DMS79 treated with DMSO at 0.1 percent for 48 hours (cell line): ENCODE data around the gene EDDM13.
"Not testable (repeated sequence)": the region's sequence is repeated elsewhere in the genome, so short reads cannot be mapped to it uniquely, and the experiment has no call there.

Source experiments
- DNase-seq: peaks from one replicate; lab custom pipeline; 2025; lab: John Stamatoyannopoulos, UW

EDDM13 gene, protein sequence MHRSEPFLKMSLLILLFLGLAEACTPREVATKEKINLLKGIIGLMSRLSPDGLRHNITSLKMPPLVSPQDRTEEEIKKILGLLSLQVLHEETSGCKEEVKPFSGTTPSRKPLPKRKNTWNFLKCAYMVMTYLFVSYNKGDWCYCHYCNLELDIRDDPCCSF

GRCh38 chr19:56272161-56272798, at the start of gene EDDM13:
EDDM13 (plus strand) TSS chr19:56272748; CDS start chr19:56272835, 87 bp downstream.
- DNase-seq = no peak

- no peak for DNase-seq
Measured at GRCh38 chr19:56222901-56223300, 49.6 kb upstream of the EDDM13 start.

DNA sequence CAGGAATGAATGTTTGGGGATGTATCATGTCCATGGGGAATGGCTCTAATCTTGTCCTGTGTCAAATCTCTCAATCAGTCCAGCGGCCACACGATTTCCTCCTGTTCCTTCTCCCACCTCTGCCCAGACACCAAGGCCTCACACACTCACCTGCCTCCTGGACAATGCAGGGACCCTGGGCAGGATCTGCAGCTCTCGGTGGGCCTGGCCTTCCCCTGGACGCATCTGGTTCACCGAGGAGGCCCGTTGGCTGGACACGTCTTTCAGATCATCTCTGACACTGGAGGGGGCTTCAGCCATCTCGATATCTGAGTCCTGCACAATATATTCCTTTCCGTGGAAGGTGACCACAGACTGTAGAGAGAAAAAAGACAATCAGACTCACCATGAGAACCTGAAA, 49.1 kb upstream of the EDDM13 start:
- no peak for DNase-seq

GRCh38 chr19:56245121-56245740, 27.3 kb upstream of the EDDM13 start:
- DNase-seq = no peak

GRCh38 chr19:56245764-56246163, 26.8 kb upstream of the EDDM13 start:
- not testable (repeated sequence) for DNase-seq

- DNase-seq = not testable (repeated sequence)
Measured at GRCh38 chr19:56248736-56249338, 23.7 kb upstream of the EDDM13 start.

GRCh38 chr19:56252699-56253422, 19.7 kb upstream of the EDDM13 start:
- DNase-seq = peak; percentile 7

- peak; percentile 46 for DNase-seq
Measured at GRCh38 chr19:56253737-56254136, 18.8 kb upstream of the EDDM13 start.

GRCh38 chr19:56258272-56258671, 14.3 kb upstream of the EDDM13 start:
- no peak for DNase-seq

GRCh38 chr19:56261145-56261544, 11.4 kb upstream of the EDDM13 start:
- DNase-seq = no peak

DNA sequence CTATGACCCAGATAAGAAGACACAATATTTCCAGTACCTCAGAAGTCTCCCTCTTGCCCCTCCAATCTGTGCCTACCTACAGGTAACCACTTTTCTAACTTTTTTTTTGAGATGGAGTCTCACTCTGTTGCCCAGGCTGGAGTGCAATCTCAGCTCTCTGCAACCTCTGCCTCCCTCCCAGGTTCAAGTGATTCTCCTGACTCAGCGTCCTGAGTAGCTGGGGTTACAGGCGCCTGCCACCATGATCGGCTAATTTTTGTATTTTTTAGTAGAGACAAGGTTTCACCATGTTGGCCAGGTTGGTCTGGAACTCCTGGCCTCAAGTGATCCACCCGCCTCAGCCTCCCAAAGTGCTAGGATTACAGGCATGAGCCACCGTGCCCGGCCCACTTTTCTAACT, 10.6 kb upstream of the EDDM13 start:
- DNase-seq = not testable (repeated sequence)

GRCh38 chr19:56263319-56263718, 9.2 kb upstream of the EDDM13 start:
- no peak for DNase-seq

DNA sequence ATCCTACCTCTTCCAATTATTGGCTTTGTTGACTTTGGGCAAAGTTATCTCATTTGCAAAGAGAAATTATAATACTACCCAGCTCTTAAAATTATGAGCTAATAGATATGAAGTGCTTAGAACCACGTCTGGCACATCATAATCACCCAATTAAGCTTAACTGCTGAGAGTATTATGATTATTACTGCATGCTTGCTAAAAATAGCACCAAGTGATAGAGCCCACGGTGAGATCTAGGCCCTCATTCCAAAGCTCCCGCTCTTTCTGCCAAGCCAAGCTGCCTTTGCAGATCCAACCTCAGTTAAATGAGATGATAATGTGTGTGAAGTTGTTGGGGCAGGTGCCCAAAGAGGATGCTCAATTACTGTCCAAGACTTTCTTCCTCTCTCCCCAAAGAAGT, 6.5 kb upstream of the EDDM13 start:
- no peak for DNase-seq

GRCh38 chr19:56269348-56269747, 3.2 kb upstream of the EDDM13 start:
- no peak for DNase-seq

DNA sequence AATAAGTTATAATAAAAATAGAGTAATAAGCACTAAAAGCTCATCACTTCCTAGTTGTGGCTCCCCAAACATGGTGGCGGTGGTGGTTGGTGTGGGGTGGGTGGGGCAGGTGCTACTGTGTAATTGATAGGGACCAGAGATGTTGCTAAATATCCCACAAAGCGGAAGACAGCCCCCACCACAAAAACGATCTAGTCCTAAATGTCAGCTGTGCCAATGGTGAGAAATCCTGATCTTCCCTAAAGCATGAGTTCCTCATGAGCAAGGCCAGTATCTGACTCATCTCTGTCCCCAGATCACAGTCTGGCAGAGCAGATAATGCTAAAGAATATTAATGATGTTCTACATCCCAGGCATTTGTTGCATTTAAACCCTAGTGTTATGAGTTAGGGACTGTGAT, 1.9 kb upstream of the EDDM13 start:
- DNase-seq = no peak

- DNase-seq = no peak
Measured at GRCh38 chr19:56271151-56271550, 1.4 kb upstream of the EDDM13 start.

DNA sequence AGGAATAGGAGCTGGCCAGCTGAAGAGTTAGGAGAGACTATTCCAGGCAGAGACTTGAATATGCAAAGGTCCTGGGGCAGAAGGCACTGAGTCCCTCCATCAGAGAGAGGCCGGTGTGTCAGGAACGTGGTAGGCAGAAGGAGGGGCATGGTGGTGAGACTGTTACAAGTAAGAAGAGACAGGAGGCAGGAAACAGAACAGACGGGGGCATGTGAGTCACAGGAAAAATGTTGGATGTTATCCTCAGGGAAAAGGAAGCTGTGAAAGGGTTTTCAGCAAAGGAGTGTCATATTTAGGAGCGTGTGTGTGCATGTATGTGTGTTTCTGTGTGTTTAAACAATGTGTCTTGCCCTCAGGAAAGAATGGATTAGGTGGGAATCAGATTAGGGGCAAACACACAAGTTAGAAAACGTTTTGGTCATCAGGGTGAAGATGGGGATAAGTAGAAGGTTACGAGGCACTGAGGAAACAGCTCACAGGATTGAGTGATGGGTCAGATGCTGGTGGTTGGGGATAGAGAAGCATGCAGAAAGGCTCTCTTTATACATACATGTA, 1.1 kb downstream of the EDDM13 start:
- DNase-seq = no peak

- DNase-seq = no peak
Measured at GRCh38 chr19:56282809-56283208, 10.3 kb downstream of the EDDM13 start.

- DNase-seq = no peak
Measured at GRCh38 chr19:56284746-56285145, 12.2 kb downstream of the EDDM13 start.

- no peak for DNase-seq
Measured at GRCh38 chr19:56290104-56290503, 17.6 kb downstream of the EDDM13 start.

DNA sequence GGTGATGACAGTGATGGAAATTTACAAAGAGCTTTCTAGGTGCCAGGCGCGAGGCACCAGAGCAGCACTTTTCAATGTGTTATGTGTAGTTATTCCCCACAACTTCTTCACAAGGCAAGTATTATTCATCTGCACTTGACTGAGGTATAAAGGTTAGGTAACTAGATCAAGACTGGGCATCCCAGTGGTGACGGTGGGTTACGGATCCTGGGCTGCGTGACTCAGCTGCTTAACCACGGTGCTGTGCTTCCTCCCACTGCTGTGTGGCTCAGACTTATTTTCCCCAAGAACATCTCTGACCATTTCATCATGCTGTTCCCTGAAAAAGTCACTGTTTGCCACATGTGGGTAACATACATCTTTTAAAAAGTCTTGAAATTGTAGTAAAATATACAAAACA, 19.3 kb downstream of the EDDM13 start:
- no peak for DNase-seq

- DNase-seq = peak; percentile 13
Measured at GRCh38 chr19:56294549-56294948, 22.0 kb downstream of the EDDM13 start.
